ENCODE results near the gene CERS6.

The CERS6 gene

DNA sequence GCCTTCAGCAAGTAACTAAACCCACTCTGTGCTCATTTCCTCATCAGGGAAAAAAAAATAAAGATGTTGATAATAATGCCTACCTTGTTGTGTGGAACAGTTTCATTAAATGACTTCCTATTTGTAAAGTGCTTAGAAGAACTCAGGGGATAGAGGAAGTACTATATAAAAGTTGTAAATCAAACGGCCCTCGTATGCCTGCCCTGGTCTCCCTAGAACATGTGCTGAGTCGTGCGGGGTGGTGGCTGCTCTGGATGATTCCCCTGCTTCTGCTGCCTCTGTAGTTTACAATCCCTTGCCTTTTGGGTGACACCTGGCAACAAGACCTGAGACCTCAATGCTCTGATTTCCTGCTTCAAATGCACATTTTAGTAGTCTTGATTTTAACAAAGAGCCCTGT, 170.0 kb downstream of the CERS6 start:
- in situ Hi-C loops (cut with HindIII; ENCODE audit: low sequenced_read_pairs): no loop called here
- TF ChIP-seq, protein P1, sequence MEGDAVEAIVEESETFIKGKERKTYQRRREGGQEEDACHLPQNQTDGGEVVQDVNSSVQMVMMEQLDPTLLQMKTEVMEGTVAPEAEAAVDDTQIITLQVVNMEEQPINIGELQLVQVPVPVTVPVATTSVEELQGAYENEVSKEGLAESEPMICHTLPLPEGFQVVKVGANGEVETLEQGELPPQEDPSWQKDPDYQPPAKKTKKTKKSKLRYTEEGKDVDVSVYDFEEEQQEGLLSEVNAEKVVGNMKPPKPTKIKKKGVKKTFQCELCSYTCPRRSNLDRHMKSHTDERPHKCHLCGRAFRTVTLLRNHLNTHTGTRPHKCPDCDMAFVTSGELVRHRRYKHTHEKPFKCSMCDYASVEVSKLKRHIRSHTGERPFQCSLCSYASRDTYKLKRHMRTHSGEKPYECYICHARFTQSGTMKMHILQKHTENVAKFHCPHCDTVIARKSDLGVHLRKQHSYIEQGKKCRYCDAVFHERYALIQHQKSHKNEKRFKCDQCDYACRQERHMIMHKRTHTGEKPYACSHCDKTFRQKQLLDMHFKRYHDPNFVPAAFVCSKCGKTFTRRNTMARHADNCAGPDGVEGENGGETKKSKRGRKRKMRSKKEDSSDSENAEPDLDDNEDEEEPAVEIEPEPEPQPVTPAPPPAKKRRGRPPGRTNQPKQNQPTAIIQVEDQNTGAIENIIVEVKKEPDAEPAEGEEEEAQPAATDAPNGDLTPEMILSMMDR (IDR thresholded peaks at IDR 0.05; ENCODE audit: low read depth, low read length): no peak
- no peak overlapping the region for H3K4me3 ChIP-seq (ENCODE audit: low read depth, low read length)
- no peak for DNase-seq (ENCODE audit: low read depth, low spot score)

DNA sequence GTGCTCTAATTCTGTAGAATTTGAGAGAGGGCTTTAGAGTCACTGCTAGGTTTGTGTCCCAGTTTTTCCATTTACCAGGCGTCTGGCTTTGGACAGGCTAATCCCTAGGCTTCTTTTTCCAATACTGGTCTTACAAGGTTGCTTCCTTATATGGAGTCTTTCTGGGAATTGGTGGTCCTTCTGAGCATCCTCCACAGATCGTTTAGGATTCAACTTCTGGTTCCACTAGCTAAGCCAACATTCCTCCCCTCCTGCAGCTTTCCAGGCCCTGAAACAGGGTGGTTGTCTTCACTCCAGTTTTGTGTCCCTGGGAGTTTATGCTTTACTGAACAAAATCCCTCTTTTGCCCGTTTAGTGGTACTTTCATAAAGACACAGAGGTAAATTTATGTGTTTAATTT, 170.6 kb downstream of the CERS6 start:
- in situ Hi-C loops (cut with HindIII; ENCODE audit: low sequenced_read_pairs): no loop called here
- H3K4me3 ChIP-seq (ENCODE audit: low read depth, low read length): no peak overlapping the region
- TF ChIP-seq, protein P1 (IDR thresholded peaks at IDR 0.05; ENCODE audit: low read depth, low read length): no peak
- DNase-seq (ENCODE audit: low read depth, low spot score): no peak

DNA sequence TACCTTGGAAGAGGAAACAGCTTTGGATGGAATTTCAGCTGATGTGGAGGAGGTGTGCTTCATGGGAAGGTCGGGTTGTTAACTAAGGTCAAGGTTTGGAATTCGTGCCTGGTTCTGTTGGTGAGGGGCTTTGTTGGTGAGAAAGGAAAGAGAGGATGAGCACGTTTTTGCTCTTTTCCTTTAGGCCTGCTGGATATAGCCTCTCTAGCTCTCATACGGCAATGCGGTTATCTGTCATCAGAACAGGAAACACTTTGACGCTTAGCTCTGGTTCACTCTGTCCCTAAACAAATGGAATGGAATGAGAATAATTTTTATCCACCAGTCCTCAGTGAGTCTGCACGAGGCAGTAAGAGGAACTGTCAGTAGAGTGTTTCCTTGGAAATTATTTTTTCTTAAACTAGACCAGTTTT, 176.6 kb downstream of the CERS6 start:
- TF ChIP-seq, protein P1 (IDR thresholded peaks at IDR 0.05; ENCODE audit: low read depth, low read length): no peak
- in situ Hi-C loops (cut with HindIII; ENCODE audit: low sequenced_read_pairs): no loop called here
- no peak overlapping the region for H3K4me3 ChIP-seq (ENCODE audit: low read depth, low read length)
- DNase-seq (ENCODE audit: low read depth, low spot score): peak; percentile 58

DNA sequence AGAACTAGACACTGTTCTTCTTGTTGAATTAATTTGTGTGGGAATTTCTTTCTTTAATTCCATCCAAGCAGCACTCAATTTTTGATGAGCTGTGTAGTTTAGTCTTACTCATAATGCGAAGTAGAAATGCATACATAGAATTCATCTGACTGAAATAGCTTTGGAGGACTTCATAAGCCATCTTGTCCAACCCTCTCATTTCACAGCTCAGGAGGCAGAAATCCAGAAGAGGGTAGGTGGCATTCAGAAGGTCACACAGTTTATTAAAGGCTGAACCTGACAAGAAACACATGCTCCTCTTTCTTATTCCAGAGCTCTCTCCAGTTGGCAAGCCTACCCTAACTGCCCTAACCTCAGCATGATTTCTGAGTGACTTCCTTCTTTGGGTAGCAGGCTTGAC, 177.1 kb downstream of the CERS6 start:
- H3K4me3 ChIP-seq (ENCODE audit: low read depth, low read length): no peak overlapping the region
- TF ChIP-seq, protein P1 (IDR thresholded peaks at IDR 0.05; ENCODE audit: low read depth, low read length): no peak
- in situ Hi-C loops (cut with HindIII; ENCODE audit: low sequenced_read_pairs): no loop called here
- no peak for DNase-seq (ENCODE audit: low read depth, low spot score)

DNA sequence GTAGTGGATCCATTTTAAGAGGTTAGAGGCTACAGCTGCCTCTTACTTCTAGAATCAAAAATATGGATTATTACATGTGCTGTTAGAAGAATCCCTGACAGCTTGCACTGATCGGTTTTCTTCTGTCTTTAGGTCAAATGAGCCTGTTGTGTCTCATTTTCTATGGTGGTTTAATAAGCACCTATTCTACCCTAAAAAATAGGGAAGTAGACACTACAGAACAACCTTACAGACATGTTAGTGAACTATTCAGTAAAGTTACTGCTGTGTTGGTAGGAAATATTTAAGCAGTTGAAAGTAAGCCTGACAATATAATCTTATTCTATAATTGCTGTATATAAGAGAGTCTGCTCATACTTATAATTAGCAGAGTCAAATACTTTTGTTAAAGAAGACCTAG, 177.8 kb downstream of the CERS6 start:
- DNase-seq (ENCODE audit: low read depth, low spot score): no peak
- H3K4me3 ChIP-seq (ENCODE audit: low read depth, low read length): no peak overlapping the region
- in situ Hi-C loops (cut with HindIII; ENCODE audit: low sequenced_read_pairs): no loop called here
- TF ChIP-seq, protein P1 (IDR thresholded peaks at IDR 0.05; ENCODE audit: low read depth, low read length): no peak

DNA sequence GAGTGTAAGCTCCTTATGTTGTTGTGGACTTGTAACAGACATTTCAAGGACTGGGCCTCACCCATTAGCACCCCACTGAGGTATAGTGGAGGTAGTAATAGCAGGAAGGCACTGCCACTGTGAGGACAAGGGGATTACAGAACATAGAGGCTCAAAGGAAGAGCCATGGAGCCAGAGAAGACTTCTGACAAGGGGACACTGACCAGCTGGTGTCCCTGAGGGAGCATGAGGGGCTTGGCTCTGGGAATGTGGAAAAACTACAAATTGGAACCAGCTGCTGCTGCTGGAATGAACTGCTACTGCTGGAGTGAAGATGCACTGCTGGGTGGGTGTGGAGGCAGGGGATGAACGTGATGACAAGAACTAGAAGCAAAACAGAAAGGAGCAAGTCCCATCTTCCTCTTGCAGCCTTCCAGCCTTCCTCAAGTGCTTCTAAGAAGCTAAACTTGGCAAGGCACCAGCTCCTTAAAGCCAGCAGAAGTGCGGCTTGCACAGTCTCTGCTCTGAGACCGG, 179.0 kb downstream of the CERS6 start:
- TF ChIP-seq, protein P1 (IDR thresholded peaks at IDR 0.05; ENCODE audit: low read depth, low read length): no peak
- peak; percentile 59 for DNase-seq (ENCODE audit: low read depth, low spot score)
- no peak overlapping the region for H3K4me3 ChIP-seq (ENCODE audit: low read depth, low read length)
- in situ Hi-C loops (cut with HindIII; ENCODE audit: low sequenced_read_pairs): no loop called here

DNA sequence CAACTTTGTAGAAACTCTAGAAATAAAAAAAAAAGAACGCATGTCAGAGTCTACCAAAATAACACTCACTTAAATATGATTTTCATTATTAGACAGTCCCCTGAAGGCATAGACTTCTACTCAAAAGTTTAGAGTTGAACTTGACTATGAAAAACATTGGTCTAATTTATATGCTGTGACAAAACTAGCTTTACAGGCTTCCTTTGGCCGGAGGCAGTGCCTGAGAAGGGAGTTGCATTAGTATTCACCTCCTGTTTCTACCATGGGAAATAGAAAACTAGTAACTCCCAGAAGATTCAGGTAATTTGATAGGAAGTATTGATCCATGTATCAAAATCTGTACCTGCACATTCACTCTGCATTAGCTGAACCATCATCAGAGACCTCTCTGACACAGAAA, 182.9 kb downstream of the CERS6 start:
- no peak for DNase-seq (ENCODE audit: low read depth, low spot score)
- TF ChIP-seq, protein P1 (IDR thresholded peaks at IDR 0.05; ENCODE audit: low read depth, low read length): no peak
- in situ Hi-C loops (cut with HindIII; ENCODE audit: low sequenced_read_pairs): no loop called here
- H3K4me3 ChIP-seq (ENCODE audit: low read depth, low read length): no peak overlapping the region
